K562 (cell line): Measurements from ENCODE around the gene EVA1A. TPM values are rescaled to one million over a fixed set of nuclear protein-coding genes. Genes with fewer than 3 reads are reported as not detected.

ENCODE experiments used
- ATAC-seq: fragments of 200-7000 bp; cut with Tn5 transposase; 3 replicates; pipeline ENCODE4 v1.9.1; 2020; ENCODE audit warnings: moderate library complexity
- BruUV-seq: library from RNA; stranded (reverse); fragments of 400-500 nt; replicated peaks from 2 replicates; lab custom pipeline; 2021; lab: Mats Ljungman, UMichigan
- CTCF ChIA-PET: fragments of 300-600 bp; formaldehyde crosslinking; extraction: SDS; loops from one replicate; lab custom pipeline; 2021; ENCODE audit warnings: low intra/inter-chr PET ratio; lab: Yijun Ruan, JAX
- POLR2A ChIA-PET: fragments of 300-600, 350-650 bp; sonication (Branson Sonifier 250); formaldehyde crosslinking; extraction: SDS; loops from one replicate; lab custom pipeline; 2021; ENCODE audit warnings: antibody characterized with exemption, inconsistent platforms; lab: Yijun Ruan, JAX
- DNase-seq, 4 experiments: peaks; one replicate each; pipeline versions ENCODE4 v3.0.0 to v3.0.0-alpha.2; 2011 to 2018; ENCODE audit warnings: low spot score in 3 of 4, mixed read lengths in 3 of 4; ENCODE audit errors: extremely low read depth in 1 of 4
- FAIRE-seq: peaks from 2 replicates; lab custom pipeline; 2011; peaks lifted over from hg19 to GRCh38; lab: Jason Lieb, UNC
- H2AFZ ChIP-seq: 2 replicates; pipeline ENCODE4 v1.6.0; 2011; ENCODE audit warnings: low read depth, low read length, control low read depth, inconsistent platforms
- H3K27ac ChIP-seq: fragments of 200-600 bp; 3 replicates; pipeline ENCODE4 v1.8.0; 2011; ENCODE audit warnings: low read depth, mild to moderate bottlenecking, control low read depth, inconsistent platforms, low read length, moderate library complexity, mixed read lengths; ENCODE audit errors: extremely low read depth
- H3K27me3 ChIP-seq, 2 experiments: fragments of 300-600 bp in 1 of 2; 2 replicates in 1 of 2; 3 replicates in 1 of 2; pipeline versions ENCODE4 v1.6.0 to v1.8.0; 2011; ENCODE audit warnings: inconsistent platforms in 2 of 2, low read length in 2 of 2, mild to moderate bottlenecking in 1 of 2, mixed read lengths in 1 of 2, moderate library complexity in 1 of 2; ENCODE audit not compliant: control insufficient read depth in 2 of 2, insufficient read depth in 2 of 2
- H3K36me3 ChIP-seq: fragments of 300-600 bp; 3 replicates; pipeline ENCODE4 v1.8.0; 2011; ENCODE audit warnings: mild to moderate bottlenecking, low read length, inconsistent platforms; ENCODE audit not compliant: control insufficient read depth, insufficient read depth
- H3K4me1 ChIP-seq, 2 experiments: fragments of 200-600 bp in 1 of 2; replicated peaks in 1 of 2; 2 replicates in 1 of 2; 3 replicates in 1 of 2; pipeline versions ENCODE4 v1.5.1 to v1.8.0; 2011; ENCODE audit warnings: inconsistent platforms in 2 of 2, low read length in 2 of 2, mild to moderate bottlenecking in 1 of 2, mixed read lengths in 1 of 2, moderate library complexity in 1 of 2; ENCODE audit not compliant: control insufficient read depth in 2 of 2, insufficient read depth in 2 of 2
- H3K4me2 ChIP-seq: 2 replicates; pipeline ENCODE4 v1.6.1; 2011; ENCODE audit warnings: low read length, control low read depth, inconsistent platforms, mixed read lengths; ENCODE audit not compliant: insufficient read depth
- H3K4me3 ChIP-seq: fragments of 200-600 bp; sonication (generic), shearing (Covaris generic); 2 replicates; pipeline ENCODE4 v1.5.1; 2016; ENCODE audit warnings: control low read depth, inconsistent platforms
- H3K79me2 ChIP-seq: fragments of 200-600 bp; 3 replicates; pipeline ENCODE4 v1.8.0; 2011; ENCODE audit warnings: low read length, inconsistent platforms; ENCODE audit not compliant: control insufficient read depth, insufficient read depth
- H3K9ac ChIP-seq, 2 experiments: 2 replicates each; pipeline versions ENCODE4 v1.6.0 to v1.6.1; 2011; ENCODE audit warnings: low read depth in 2 of 2, low read length in 2 of 2, control low read depth in 1 of 2, inconsistent platforms in 1 of 2, mild to moderate bottlenecking in 1 of 2, mixed read lengths in 1 of 2; ENCODE audit not compliant: insufficient read depth in 1 of 2
- H3K9me1 ChIP-seq: one replicate; pipeline ENCODE4 v1.6.0; 2011; ENCODE audit warnings: inconsistent platforms, mild to moderate bottlenecking, low read length, moderate library complexity; ENCODE audit not compliant: control insufficient read depth, insufficient read depth
- H3K9me3 ChIP-seq: replicated peaks from 2 replicates; pipeline ENCODE4 v1.5.1; 2011; ENCODE audit warnings: low read depth, low read length, inconsistent platforms; ENCODE audit not compliant: control insufficient read depth, insufficient read depth
- H4K20me1 ChIP-seq: replicated peaks from 2 replicates; pipeline ENCODE4 v1.6.1; 2011; ENCODE audit warnings: low read length, inconsistent platforms, mixed read lengths; ENCODE audit not compliant: control insufficient read depth, insufficient read depth
- E2F3 ChIP-seq: fragments of 250-450 bp; sonication (Bioruptor Pico); IDR thresholded peaks from 2 replicates; pipeline ENCODE4 v1.4.0; 2020; ENCODE audit warnings: mild to moderate bottlenecking
- HDAC1 ChIP-seq, 2 experiments: fragments of 450-650 bp; IDR thresholded peaks; 2 replicates each; pipeline ENCODE4 v1.6.1; 2016 to 2017; ENCODE audit warnings: inconsistent platforms in 1 of 2, mild to moderate bottlenecking in 1 of 2, moderate library complexity in 1 of 2
- KLF16 ChIP-seq: IDR thresholded peaks from 2 replicates; pipeline ENCODE4 v1.6.1; 2016; ENCODE audit warnings: antibody characterized with exemption
- MTA1 ChIP-seq: fragments of 450-650 bp; IDR thresholded peaks from 2 replicates; pipeline ENCODE4 v1.6.1; 2017; ENCODE audit warnings: borderline replicate concordance
- NCOR1 ChIP-seq: fragments of 450-650 bp; IDR thresholded peaks from 2 replicates; pipeline ENCODE4 v1.6.1; 2016; ENCODE audit warnings: mild to moderate bottlenecking, moderate library complexity
- ZBTB8A ChIP-seq: fragments of 450-650 bp; IDR thresholded peaks from 2 replicates; pipeline ENCODE4 v1.6.1; 2018; ENCODE audit warnings: mild to moderate bottlenecking, moderate library complexity; ENCODE audit not compliant: partially characterized antibody
- ZNF217 ChIP-seq: sonication (generic); formaldehyde crosslinking; IDR thresholded peaks from 2 replicates; pipeline ENCODE4 v1.8.0; 2022; ENCODE audit warnings: mild to moderate bottlenecking, missing genetic modification reagents
- ZNF23 ChIP-seq: fragments of 250-450 bp; sonication (Bioruptor Pico); IDR thresholded peaks from 2 replicates; pipeline ENCODE4 v1.4.0; 2020; ENCODE audit warnings: mild to moderate bottlenecking
- ZNF282 ChIP-seq: sonication (generic); formaldehyde crosslinking; IDR thresholded peaks from 2 replicates; pipeline ENCODE4 v1.8.1; 2023; ENCODE audit warnings: missing genetic modification reagents
- ZNF384 ChIP-seq: IDR thresholded peaks from 2 replicates; pipeline ENCODE4 v1.6.1; 2012; ENCODE audit warnings: low read depth, low read length, improper control_type of control experiment
- WGBS: fragments of 100-300 bp; shearing (Covaris generic); methylation state at CpG from one replicate; pipeline ENCODE4 v1.1.6; 2016; ENCODE audit warnings: low coverage, mixed read lengths; ENCODE audit not compliant: insufficient coverage; ENCODE audit errors: missing lambda C conversion rate; 5-methylcytosine and 5-hydroxymethylcytosine counted together
- in situ Hi-C: fragments of 300-500 bp; cut with MboI; formaldehyde crosslinking; loops from 4 replicates; pipeline ENCODE4 v1.15.0; 2018; ENCODE audit warnings: inconsistent platforms, mixed read lengths
- intact Hi-C: fragments of 100-400 bp; cut with micrococcal nuclease; formaldehyde crosslinking; loops from 2 replicates; pipeline ENCODE4 v1.14.2; 2022
- polyA plus RNA-seq, 8 experiments: library from polyadenylated mRNA; depleted of rRNA in 4 of 8; stranded (reverse) in 5 of 8; unstranded in 3 of 8; fragments of >200 nt; fragmentation: Nextera tagmentation in 2 of 8; fragmentation: Illumina TruSeq in 1 of 8; extraction: Ambion mirVana in 2 of 8; extraction: Trizol in 1 of 8; gene quantifications; 2 replicates each; pipeline versions ENCODE4 v1.2.1 to v1.2.3, GENCODE V29; 2011 to 2014; ENCODE audit warnings: inconsistent platforms in 1 of 8, missing spikeins in 1 of 8
- total RNA-seq, 7 experiments: library from RNA; depleted of rRNA in 6 of 7; stranded (reverse); fragments of >200 nt in 6 of 7; fragmentation: Illumina TruSeq in 2 of 7; extraction: Trizol in 2 of 7; gene quantifications; 2 replicates each; pipeline versions ENCODE4 v1.2.1 to v1.2.3, GENCODE V29; 2011 to 2021; ENCODE audit warnings: low replicate concordance in 1 of 7
- TF ChIP-seq, protein P1 (sequence below): sonication (generic); formaldehyde crosslinking; IDR thresholded peaks from 2 replicates; pipeline ENCODE4 v1.8.1; 2023; ENCODE audit warnings: mild to moderate bottlenecking, missing genetic modification reagents

The EVA1A gene
- total and polyA plus RNA-seq, 9 of the 15 experiments (the other 6 are each of a cell fraction or from before 2014, with no cell fraction given): not detected

DNA sequence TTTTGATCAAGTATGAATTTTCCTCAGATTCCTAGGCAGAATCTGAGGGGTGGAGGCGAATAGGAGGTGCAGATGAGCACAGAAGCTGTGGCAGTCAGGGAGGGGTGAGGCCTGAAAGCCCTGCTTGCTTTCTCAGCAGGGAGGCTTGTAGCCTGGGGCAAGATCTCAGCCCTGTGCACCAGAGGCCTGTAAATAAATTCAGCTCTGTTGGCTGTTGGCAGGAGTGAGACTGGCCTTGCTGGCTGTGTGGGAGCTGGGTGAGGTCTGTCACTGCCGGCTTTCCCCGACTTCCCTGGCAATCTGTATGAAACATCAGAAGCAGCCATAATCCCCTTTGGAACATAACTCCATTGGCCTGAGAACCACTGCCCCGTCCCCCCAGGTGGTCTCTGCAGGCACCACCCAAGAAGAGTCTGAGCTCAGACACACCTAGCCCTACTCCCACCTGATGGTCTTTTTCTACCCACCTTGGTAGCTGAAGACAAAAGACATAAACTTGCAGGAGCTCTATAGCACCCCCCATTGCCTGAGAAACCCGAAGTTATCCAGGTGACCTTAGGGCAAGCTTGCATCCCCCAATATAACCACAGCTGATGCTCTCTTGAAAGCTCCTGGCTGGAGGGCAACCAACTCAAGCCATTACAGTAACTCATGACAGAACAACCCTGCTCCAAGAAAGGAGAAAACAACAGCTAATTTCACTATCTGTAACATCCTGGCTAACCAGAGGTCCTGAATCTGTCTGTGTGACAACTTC lies 32.3 kb downstream of the EVA1A start (continued):
- TF ChIP-seq ZNF384: no peak
- TF ChIP-seq ZNF23 (CRISPR knock-in tag): no peak
- TF ChIP-seq NCOR1: no peak
- no peak for TF ChIP-seq E2F3 (CRISPR knock-in tag)
- no peak for TF ChIP-seq MTA1

DNA sequence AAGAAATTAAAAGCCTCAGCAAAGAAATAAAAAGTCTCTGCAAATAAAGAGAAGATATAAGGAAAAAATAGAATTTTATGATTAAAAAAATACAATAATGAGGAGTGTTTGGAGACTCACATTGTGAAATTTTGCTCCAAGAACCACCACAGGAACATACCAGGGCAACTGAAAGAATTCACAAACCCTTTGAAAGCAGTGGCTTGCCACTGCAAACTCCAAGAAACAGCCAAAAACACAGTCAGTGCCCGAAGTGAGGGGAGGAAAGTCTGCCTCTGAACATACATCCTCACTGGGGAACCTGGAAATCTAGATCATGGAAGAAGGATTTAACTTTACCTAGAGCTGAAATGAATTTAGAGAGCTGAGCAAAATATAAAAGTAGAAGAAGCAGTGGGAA lies 33.1 kb downstream of the EVA1A start:
- Histone ChIP-seq H3K4me2 (no peak overlapping the region), H3K27ac (no peak overlapping the region), H3K9me1 (no peaks in the 10 kb centered on the region), H3K9me3 (no peaks in the 10 kb centered on the region), H3K9ac (no peak overlapping the region), H3K79me2 (no peaks in the 10 kb centered on the region), H3K4me3 (no peak overlapping the region), H3K27me3 (no peaks in the 10 kb centered on the region), H3K36me3 (no peaks in the 10 kb centered on the region), H2AFZ (no peak overlapping the region), H4K20me1 (0 out of 2 replicates have a peak, but pooled peaks cover 3% of the 10 kb centered on the region), H3K4me1 (no peaks in the 10 kb centered on the region)
- BruUV-seq: no TSS peak
- TF ChIP-seq ZNF282 (CRISPR knock-in tag) (no peak), HDAC1 (IDR thresholded peaks at IDR 0.05) (no peak), ZNF217 (no peak), ZBTB8A (no peak), KLF16 (no peak)
- TF ChIP-seq, protein P1, sequence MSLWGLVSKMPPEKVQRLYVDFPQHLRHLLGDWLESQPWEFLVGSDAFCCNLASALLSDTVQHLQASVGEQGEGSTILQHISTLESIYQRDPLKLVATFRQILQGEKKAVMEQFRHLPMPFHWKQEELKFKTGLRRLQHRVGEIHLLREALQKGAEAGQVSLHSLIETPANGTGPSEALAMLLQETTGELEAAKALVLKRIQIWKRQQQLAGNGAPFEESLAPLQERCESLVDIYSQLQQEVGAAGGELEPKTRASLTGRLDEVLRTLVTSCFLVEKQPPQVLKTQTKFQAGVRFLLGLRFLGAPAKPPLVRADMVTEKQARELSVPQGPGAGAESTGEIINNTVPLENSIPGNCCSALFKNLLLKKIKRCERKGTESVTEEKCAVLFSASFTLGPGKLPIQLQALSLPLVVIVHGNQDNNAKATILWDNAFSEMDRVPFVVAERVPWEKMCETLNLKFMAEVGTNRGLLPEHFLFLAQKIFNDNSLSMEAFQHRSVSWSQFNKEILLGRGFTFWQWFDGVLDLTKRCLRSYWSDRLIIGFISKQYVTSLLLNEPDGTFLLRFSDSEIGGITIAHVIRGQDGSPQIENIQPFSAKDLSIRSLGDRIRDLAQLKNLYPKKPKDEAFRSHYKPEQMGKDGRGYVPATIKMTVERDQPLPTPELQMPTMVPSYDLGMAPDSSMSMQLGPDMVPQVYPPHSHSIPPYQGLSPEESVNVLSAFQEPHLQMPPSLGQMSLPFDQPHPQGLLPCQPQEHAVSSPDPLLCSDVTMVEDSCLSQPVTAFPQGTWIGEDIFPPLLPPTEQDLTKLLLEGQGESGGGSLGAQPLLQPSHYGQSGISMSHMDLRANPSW (CRISPR knock-in tag): no peak
- ChIA-PET CTCF (no interaction called here), POLR2A (no interaction called here)
- ATAC-seq (no peak), DNase-seq (no peak), FAIRE-seq (no peak)
- WGBS: 0% methylated on average over 1 of the region's 1 CpG
- intact Hi-C loops (no loop called here), in situ Hi-C loops (no loop called here)
